ENCODE data around the gene DENND1A. TPM values are rescaled to one million over a fixed set of nuclear protein-coding genes. Genes with fewer than 3 reads are reported as not detected.

DENND1A gene
- total RNA-seq, 1 donor from 2014 or later, result 37.3 TPM

- no peaks in the 10 kb centered on the region for H3K27me3 ChIP-seq
- DNase-seq (ENCODE audit: low spot score in 2 of 2), result no peak
- intact Hi-C loops (cut with DNase I), result no loop called here
- no peaks in the 10 kb centered on the region for H3K4me1 ChIP-seq
- TF ChIP-seq, protein P1, sequence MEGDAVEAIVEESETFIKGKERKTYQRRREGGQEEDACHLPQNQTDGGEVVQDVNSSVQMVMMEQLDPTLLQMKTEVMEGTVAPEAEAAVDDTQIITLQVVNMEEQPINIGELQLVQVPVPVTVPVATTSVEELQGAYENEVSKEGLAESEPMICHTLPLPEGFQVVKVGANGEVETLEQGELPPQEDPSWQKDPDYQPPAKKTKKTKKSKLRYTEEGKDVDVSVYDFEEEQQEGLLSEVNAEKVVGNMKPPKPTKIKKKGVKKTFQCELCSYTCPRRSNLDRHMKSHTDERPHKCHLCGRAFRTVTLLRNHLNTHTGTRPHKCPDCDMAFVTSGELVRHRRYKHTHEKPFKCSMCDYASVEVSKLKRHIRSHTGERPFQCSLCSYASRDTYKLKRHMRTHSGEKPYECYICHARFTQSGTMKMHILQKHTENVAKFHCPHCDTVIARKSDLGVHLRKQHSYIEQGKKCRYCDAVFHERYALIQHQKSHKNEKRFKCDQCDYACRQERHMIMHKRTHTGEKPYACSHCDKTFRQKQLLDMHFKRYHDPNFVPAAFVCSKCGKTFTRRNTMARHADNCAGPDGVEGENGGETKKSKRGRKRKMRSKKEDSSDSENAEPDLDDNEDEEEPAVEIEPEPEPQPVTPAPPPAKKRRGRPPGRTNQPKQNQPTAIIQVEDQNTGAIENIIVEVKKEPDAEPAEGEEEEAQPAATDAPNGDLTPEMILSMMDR (IDR thresholded peaks at IDR 0.05), result no peak
- H3K27ac ChIP-seq, result no peak overlapping the region
- H3K9me3 ChIP-seq, result no peaks in the 10 kb centered on the region
- H3K4me3 ChIP-seq, result no peak overlapping the region
- H3K36me3 ChIP-seq, result peaks cover 0 to 2% of the 10 kb centered on the region in 2 donors
These were observed 379.9 kb downstream of the DENND1A start for GRCh38 chr9:123550012-123550411.

GRCh38 chr9:123548741-123549545, 381.0 kb downstream of the DENND1A start:
- Histone ChIP-seq H3K9me3 (no peaks in the 10 kb centered on the region), H3K27me3 (no peaks in the 10 kb centered on the region), H3K27ac (no peak overlapping the region), H3K36me3 (no peaks in the 10 kb centered on the region), H3K4me3 (no peak overlapping the region), H3K4me1 (no peaks in the 10 kb centered on the region)
- TF ChIP-seq, protein P1 (IDR thresholded peaks at IDR 0.05), result no peak
- no peak for DNase-seq (ENCODE audit: low spot score in 2 of 2)
- intact Hi-C loops (cut with DNase I), result no loop called here

DNA sequence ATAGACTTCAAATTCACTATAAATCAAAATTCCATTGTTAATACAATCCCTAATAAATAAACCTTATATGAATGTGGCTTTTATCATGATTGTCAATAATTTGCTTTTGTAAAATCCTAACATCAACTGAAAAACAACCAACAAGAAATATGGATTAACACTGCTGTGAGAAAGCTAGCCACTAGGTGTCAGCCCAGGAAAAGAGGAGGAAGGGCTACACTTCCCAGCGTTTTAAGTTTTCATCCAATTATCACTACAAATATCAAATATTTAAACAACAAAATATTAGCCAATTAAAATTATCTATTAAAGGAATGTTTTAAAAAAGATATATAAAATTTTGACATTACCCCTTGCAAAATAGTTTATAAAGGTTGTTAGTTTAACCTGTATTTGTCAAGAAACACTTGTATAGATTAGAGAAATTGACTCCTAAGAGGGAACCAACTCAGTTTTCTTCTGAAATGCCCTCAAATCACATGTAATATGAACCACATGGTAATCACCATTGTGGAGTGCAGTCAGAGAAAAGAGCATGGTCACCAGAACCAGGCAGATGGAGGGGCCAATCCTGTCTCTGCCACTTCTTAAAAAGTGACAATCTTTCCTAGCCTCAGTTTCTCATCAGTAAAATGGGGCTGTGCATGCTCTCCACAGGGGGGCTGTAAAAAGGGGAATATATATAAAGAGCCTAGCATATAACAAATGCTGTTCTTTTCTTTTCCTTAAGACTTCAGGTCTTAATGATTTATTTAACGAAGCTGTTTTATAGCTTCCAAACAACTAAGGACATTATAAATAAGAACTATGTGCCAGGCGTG, 385.7 kb downstream of the DENND1A start:
- TF ChIP-seq, protein P1 (IDR thresholded peaks at IDR 0.05), result peak in 2 of 3 experiments; percentile 43 to 69
- intact Hi-C loops (cut with DNase I), result no loop called here
- no peaks in the 10 kb centered on the region for H3K27me3 ChIP-seq

DNA sequence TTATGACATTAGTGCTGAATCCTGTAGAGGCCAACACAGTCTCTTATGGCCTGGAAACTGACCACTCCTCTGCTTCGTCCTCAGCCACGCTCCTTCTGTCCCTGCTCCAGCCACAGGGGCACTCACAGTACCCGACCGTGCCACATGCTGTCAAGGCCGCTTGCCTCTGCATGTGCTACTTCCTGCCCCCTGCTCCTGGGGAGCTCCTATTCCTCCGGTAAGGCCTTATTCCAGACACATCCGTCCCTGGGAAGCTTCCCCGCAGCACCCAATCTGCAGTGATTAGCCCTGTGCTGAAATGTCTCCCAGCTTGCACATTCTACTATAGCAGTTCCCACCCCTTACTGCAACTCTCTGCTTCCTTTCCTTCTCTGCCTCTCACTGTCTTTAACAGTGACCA, 386.4 kb downstream of the DENND1A start:
- Histone ChIP-seq H3K36me3 (no peaks in the 10 kb centered on the region), H3K27me3 (no peaks in the 10 kb centered on the region), H3K9me3 (no peaks in the 10 kb centered on the region), H3K4me3 (no peak overlapping the region), H3K27ac (no peak overlapping the region), H3K4me1 (no peaks in the 10 kb centered on the region)
- intact Hi-C loops (cut with DNase I), result no loop called here
- no peak for DNase-seq (ENCODE audit: low spot score in 2 of 2)
- TF ChIP-seq, protein P1 (IDR thresholded peaks at IDR 0.05), result no peak

More for the DNA sequence above, 385.7 kb downstream of the DENND1A start:
- DNase-seq (ENCODE audit: low spot score in 2 of 2), result no peak
- no peak overlapping the region for H3K4me3 ChIP-seq
- H3K27ac ChIP-seq, result no peak overlapping the region
- no peaks in the 10 kb centered on the region for H3K36me3 ChIP-seq
- H3K4me1 ChIP-seq, result no peaks in the 10 kb centered on the region
- no peaks in the 10 kb centered on the region for H3K9me3 ChIP-seq

DNA sequence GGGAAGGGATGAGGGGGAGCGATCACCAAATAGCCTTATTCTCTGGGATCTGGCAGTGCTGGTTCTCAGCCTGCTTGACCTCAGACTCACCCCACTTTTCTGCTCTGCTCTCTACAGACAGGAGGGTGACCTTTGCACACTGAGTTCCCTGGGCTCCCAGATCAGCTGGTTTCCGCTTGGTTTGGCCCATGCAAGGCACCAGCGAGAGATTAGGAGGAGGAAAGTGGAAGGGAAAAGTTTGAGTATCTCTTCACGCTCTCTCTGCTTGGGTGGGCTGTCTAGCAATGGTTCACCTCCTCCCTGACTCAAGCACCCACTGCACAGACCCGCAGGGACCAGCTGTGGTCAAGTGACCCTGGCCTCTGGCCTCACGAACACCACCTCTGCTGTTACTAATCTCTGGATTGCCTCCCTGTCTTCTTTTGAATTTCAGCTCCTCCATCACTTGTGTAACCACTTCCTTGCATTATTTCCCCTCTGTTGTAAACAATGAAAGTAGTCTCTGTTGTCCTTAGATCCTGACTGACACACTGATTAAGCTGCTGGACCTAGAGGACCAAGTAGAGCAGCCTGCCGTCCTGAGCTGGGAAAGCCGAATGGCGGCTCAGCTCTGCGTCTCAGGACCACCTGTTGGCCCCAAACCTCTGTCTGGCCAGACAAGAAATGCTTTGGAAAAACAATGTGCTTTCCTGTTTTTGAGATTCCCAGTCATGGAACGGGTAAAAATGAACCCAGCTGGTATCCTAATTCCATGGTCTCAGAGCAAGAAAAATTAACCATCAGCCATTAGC, 387.3 kb downstream of the DENND1A start:
- intact Hi-C loops (cut with DNase I), result no loop called here
- Histone ChIP-seq H3K27ac (no peak overlapping the region), H3K27me3 (no peaks in the 10 kb centered on the region), H3K9me3 (no peaks in the 10 kb centered on the region), H3K36me3 (no peaks in the 10 kb centered on the region), H3K4me3 (no peak overlapping the region), H3K4me1 (no peaks in the 10 kb centered on the region)
- TF ChIP-seq, protein P1 (IDR thresholded peaks at IDR 0.05), result no peak
- DNase-seq (ENCODE audit: low spot score in 2 of 2), result no peak

Data from ascending aorta (tissue), 2 donors.